ENCODE data around the gene ZBTB20. TPM values are rescaled to one million over a fixed set of nuclear protein-coding genes. Genes with fewer than 3 reads are reported as not detected.

Gene ZBTB20
- total RNA-seq, 2 donors from 2014 or later, result 5.7 to 17.7 TPM

- no peak for ATAC-seq (replicated peaks)
- H3K36me3 Mint-ChIP-seq (ENCODE audit: low read depth), result no peaks in the 10 kb centered on the region
- H3K27me3 Mint-ChIP-seq, result no peaks in the 10 kb centered on the region
- H3K27ac Mint-ChIP-seq, result no peak overlapping the region
- no peak overlapping the region for H3K4me3 Mint-ChIP-seq
- no peaks in the 10 kb centered on the region for H3K9me3 Mint-ChIP-seq
- H3K4me1 Mint-ChIP-seq, result no peaks in the 10 kb centered on the region
Observed at GRCh38 chr3:114453361-114453780, 693.7 kb downstream of the ZBTB20 start.

GRCh38 chr3:114452937-114453336, 694.2 kb downstream of the ZBTB20 start:
- Mint-ChIP-seq H3K4me1 (no peaks in the 10 kb centered on the region), H3K4me3 (no peak overlapping the region), H3K27me3 (no peaks in the 10 kb centered on the region), H3K9me3 (no peaks in the 10 kb centered on the region), H3K36me3 (ENCODE audit: low read depth) (no peaks in the 10 kb centered on the region), H3K27ac (no peak overlapping the region)
- no peak for ATAC-seq (replicated peaks)

- Mint-ChIP-seq H3K27ac (no peak overlapping the region), H3K27me3 (no peaks in the 10 kb centered on the region), H3K36me3 (ENCODE audit: low read depth) (no peaks in the 10 kb centered on the region), H3K4me1 (no peaks in the 10 kb centered on the region), H3K4me3 (no peak overlapping the region), H3K9me3 (no peaks in the 10 kb centered on the region)
- no peak for ATAC-seq (replicated peaks)
Observed at GRCh38 chr3:114452256-114452655, 694.8 kb downstream of the ZBTB20 start.

GRCh38 chr3:114451561-114452018, 695.5 kb downstream of the ZBTB20 start:
- no peaks in the 10 kb centered on the region for H3K27me3 Mint-ChIP-seq
- H3K4me1 Mint-ChIP-seq, result no peaks in the 10 kb centered on the region
- H3K36me3 Mint-ChIP-seq (ENCODE audit: low read depth), result no peaks in the 10 kb centered on the region
- H3K9me3 Mint-ChIP-seq, result no peaks in the 10 kb centered on the region
- H3K27ac Mint-ChIP-seq, result no peak overlapping the region
- ATAC-seq (replicated peaks), result no peak
- no peak overlapping the region for H3K4me3 Mint-ChIP-seq

- Mint-ChIP-seq H3K4me3 (no peak overlapping the region), H3K27ac (no peak overlapping the region), H3K27me3 (no peaks in the 10 kb centered on the region), H3K9me3 (no peaks in the 10 kb centered on the region), H3K4me1 (no peaks in the 10 kb centered on the region), H3K36me3 (ENCODE audit: low read depth) (no peaks in the 10 kb centered on the region)
- ATAC-seq (replicated peaks), result no peak
Observed at GRCh38 chr3:114451051-114451451, 696.0 kb downstream of the ZBTB20 start.

- H3K27me3 Mint-ChIP-seq, result no peaks in the 10 kb centered on the region
- H3K4me1 Mint-ChIP-seq, result no peaks in the 10 kb centered on the region
- no peaks in the 10 kb centered on the region for H3K36me3 Mint-ChIP-seq (ENCODE audit: low read depth)
- ATAC-seq (replicated peaks), result no peak
- H3K4me3 Mint-ChIP-seq, result no peak overlapping the region
- no peaks in the 10 kb centered on the region for H3K9me3 Mint-ChIP-seq
- H3K27ac Mint-ChIP-seq, result no peak overlapping the region
Observed at GRCh38 chr3:114450008-114450596, 697.0 kb downstream of the ZBTB20 start.

GRCh38 chr3:114449271-114450007, 697.6 kb downstream of the ZBTB20 start:
- Mint-ChIP-seq H3K9me3 (no peaks in the 10 kb centered on the region), H3K27me3 (no peaks in the 10 kb centered on the region), H3K4me1 (no peaks in the 10 kb centered on the region), H3K36me3 (ENCODE audit: low read depth) (no peaks in the 10 kb centered on the region), H3K4me3 (no peak overlapping the region), H3K27ac (no peak overlapping the region)
- no peak for ATAC-seq (replicated peaks)

- no peak for ATAC-seq (replicated peaks)
- Mint-ChIP-seq H3K27me3 (no peaks in the 10 kb centered on the region), H3K36me3 (ENCODE audit: low read depth) (no peaks in the 10 kb centered on the region), H3K4me1 (no peaks in the 10 kb centered on the region), H3K27ac (no peak overlapping the region), H3K9me3 (no peaks in the 10 kb centered on the region), H3K4me3 (no peak overlapping the region)
Observed at GRCh38 chr3:114447950-114448479, 699.1 kb downstream of the ZBTB20 start.

GRCh38 chr3:114447545-114447944, 699.5 kb downstream of the ZBTB20 start:
- Mint-ChIP-seq H3K27me3 (no peaks in the 10 kb centered on the region), H3K4me3 (no peak overlapping the region), H3K27ac (no peak overlapping the region), H3K36me3 (ENCODE audit: low read depth) (no peaks in the 10 kb centered on the region), H3K9me3 (no peaks in the 10 kb centered on the region), H3K4me1 (no peaks in the 10 kb centered on the region)
- no peak for ATAC-seq (replicated peaks)

GRCh38 chr3:114446600-114446999, 700.5 kb downstream of the ZBTB20 start:
- Mint-ChIP-seq H3K27ac (no peak overlapping the region), H3K4me3 (no peak overlapping the region), H3K27me3 (no peaks in the 10 kb centered on the region), H3K36me3 (ENCODE audit: low read depth) (no peaks in the 10 kb centered on the region), H3K4me1 (no peaks in the 10 kb centered on the region), H3K9me3 (no peaks in the 10 kb centered on the region)
- no peak for ATAC-seq (replicated peaks)

GRCh38 chr3:114445233-114445632, 701.9 kb downstream of the ZBTB20 start:
- H3K27me3 Mint-ChIP-seq, result no peaks in the 10 kb centered on the region
- no peaks in the 10 kb centered on the region for H3K36me3 Mint-ChIP-seq (ENCODE audit: low read depth)
- no peaks in the 10 kb centered on the region for H3K9me3 Mint-ChIP-seq
- H3K27ac Mint-ChIP-seq, result no peak overlapping the region
- no peaks in the 10 kb centered on the region for H3K4me1 Mint-ChIP-seq
- ATAC-seq (replicated peaks), result no peak
- no peak overlapping the region for H3K4me3 Mint-ChIP-seq

GRCh38 chr3:114444216-114444615, 702.9 kb downstream of the ZBTB20 start:
- Mint-ChIP-seq H3K27me3 (no peaks in the 10 kb centered on the region), H3K4me3 (no peak overlapping the region), H3K9me3 (no peaks in the 10 kb centered on the region), H3K27ac (no peak overlapping the region), H3K36me3 (ENCODE audit: low read depth) (no peaks in the 10 kb centered on the region), H3K4me1 (no peaks in the 10 kb centered on the region)
- no peak for ATAC-seq (replicated peaks)

GRCh38 chr3:114442246-114442645, 704.8 kb downstream of the ZBTB20 start:
- no peaks in the 10 kb centered on the region for H3K36me3 Mint-ChIP-seq (ENCODE audit: low read depth)
- H3K9me3 Mint-ChIP-seq, result no peaks in the 10 kb centered on the region
- ATAC-seq (replicated peaks), result no peak
- no peaks in the 10 kb centered on the region for H3K27me3 Mint-ChIP-seq
- H3K4me3 Mint-ChIP-seq, result no peak overlapping the region
- H3K27ac Mint-ChIP-seq, result no peak overlapping the region
- no peaks in the 10 kb centered on the region for H3K4me1 Mint-ChIP-seq

GRCh38 chr3:114441386-114441785, 705.7 kb downstream of the ZBTB20 start:
- no peaks in the 10 kb centered on the region for H3K9me3 Mint-ChIP-seq
- H3K27ac Mint-ChIP-seq, result no peak overlapping the region
- ATAC-seq (replicated peaks), result no peak
- no peak overlapping the region for H3K4me3 Mint-ChIP-seq
- no peaks in the 10 kb centered on the region for H3K27me3 Mint-ChIP-seq
- no peaks in the 10 kb centered on the region for H3K36me3 Mint-ChIP-seq (ENCODE audit: low read depth)
- no peaks in the 10 kb centered on the region for H3K4me1 Mint-ChIP-seq

GRCh38 chr3:114440700-114441099, 706.4 kb downstream of the ZBTB20 start:
- ATAC-seq (replicated peaks), result no peak
- Mint-ChIP-seq H3K4me3 (no peak overlapping the region), H3K4me1 (no peaks in the 10 kb centered on the region), H3K27me3 (no peaks in the 10 kb centered on the region), H3K9me3 (no peaks in the 10 kb centered on the region), H3K27ac (no peak overlapping the region), H3K36me3 (ENCODE audit: low read depth) (no peaks in the 10 kb centered on the region)
